K562 (cell line): ENCODE measurements around the gene CSNK1A1L. TPM values are rescaled to one million over a fixed set of nuclear protein-coding genes. Genes with fewer than 3 reads are reported as not detected.

Experiments used
- HNRNPK ChIP-seq: fragments of 200-400 bp; formaldehyde crosslinking; IDR thresholded peaks from one replicate; pipeline ENCODE4 v1.6.1; 2018; ENCODE audit warnings: mild to moderate bottlenecking, low read depth, low read length; ENCODE audit not compliant: poor library complexity, severe bottlenecking
- KAT8 ChIP-seq: fragments of 450-650 bp; IDR thresholded peaks from 2 replicates; pipeline ENCODE4 v1.6.1; 2016; ENCODE audit warnings: low read depth, mild to moderate bottlenecking
- POLR3G ChIP-seq: IDR thresholded peaks from 2 replicates; pipeline ENCODE4 v1.6.1; 2011; ENCODE audit not compliant: insufficient read length, insufficient replicate concordance; ENCODE audit errors: extremely low read depth
- SIN3A ChIP-seq, 2 experiments: fragments of 150-350 bp in 1 of 2; IDR thresholded peaks; 2 replicates each; pipeline ENCODE4 v1.6.1; 2011 to 2016; ENCODE audit warnings: borderline replicate concordance in 2 of 2, low read depth in 2 of 2, low read length in 2 of 2, mild to moderate bottlenecking in 2 of 2, moderate library complexity in 2 of 2; ENCODE audit not compliant: control insufficient read depth in 1 of 2
- SIN3B ChIP-seq: fragments of 450-650 bp; IDR thresholded peaks from 2 replicates; pipeline ENCODE4 v1.6.1; 2017; ENCODE audit warnings: low read depth, mild to moderate bottlenecking, moderate library complexity
- TAF9B ChIP-seq: fragments of 450-650 bp; IDR thresholded peaks from 2 replicates; pipeline ENCODE4 v1.6.1; 2018; ENCODE audit warnings: mild to moderate bottlenecking; ENCODE audit not compliant: partially characterized antibody
- ZBTB1 ChIP-seq: sonication (generic); formaldehyde crosslinking; IDR thresholded peaks from 2 replicates; pipeline ENCODE4 v1.8.1; 2023; ENCODE audit warnings: missing genetic modification reagents, low read depth, mild to moderate bottlenecking, borderline replicate concordance
- ZFP36 ChIP-seq: fragments of 150-350 bp; IDR thresholded peaks from 2 replicates; pipeline ENCODE4 v1.6.1; 2018; ENCODE audit warnings: low read length, low read depth; ENCODE audit not compliant: partially characterized antibody
- polyA plus RNA-seq, 8 experiments: library from polyadenylated mRNA; depleted of rRNA in 4 of 8; stranded (reverse) in 5 of 8; unstranded in 3 of 8; fragments of >200 nt; fragmentation: Nextera tagmentation in 2 of 8; fragmentation: Illumina TruSeq in 1 of 8; extraction: Ambion mirVana in 2 of 8; extraction: Trizol in 1 of 8; gene quantifications; 2 replicates each; pipeline versions ENCODE4 v1.2.1 to v1.2.3, GENCODE V29; 2011 to 2014; ENCODE audit warnings: inconsistent platforms in 1 of 8, missing spikeins in 1 of 8
- total RNA-seq, 7 experiments: library from RNA; depleted of rRNA in 6 of 7; stranded (reverse); fragments of >200 nt in 6 of 7; fragmentation: Illumina TruSeq in 2 of 7; extraction: Trizol in 2 of 7; gene quantifications; 2 replicates each; pipeline versions ENCODE4 v1.2.1 to v1.2.3, GENCODE V29; 2011 to 2021; ENCODE audit warnings: low replicate concordance in 1 of 7
- TF ChIP-seq, protein P1 (sequence below): fragments of 250-450 bp; sonication (Bioruptor Pico); IDR thresholded peaks from 2 replicates; pipeline ENCODE4 v1.4.0; 2020; ENCODE audit warnings: borderline replicate concordance
- TF ChIP-seq, protein P2 (sequence below), 3 experiments: IDR thresholded peaks in 2 of 3; conservative IDR thresholded peaks in 1 of 3; 2 replicates each; pipeline ENCODE4 v1.5.1; 2011 to 2012; ENCODE audit warnings: low read length in 3 of 3, mild to moderate bottlenecking in 3 of 3, control low read depth in 2 of 3, improper control_type of control experiment in 1 of 3, inconsistent platforms in 1 of 3, low read depth in 1 of 3, mixed read lengths in 1 of 3, moderate library complexity in 1 of 3; ENCODE audit not compliant: insufficient read depth in 2 of 3

The CSNK1A1L gene
- total and polyA plus RNA-seq, 9 of the 15 experiments (the other 6 are each of a cell fraction or from before 2014, with no cell fraction given): not detected

- TF ChIP-seq SIN3B (no peak), KAT8 (no peak), SIN3A (IDR thresholded peaks at IDR 0.05; ENCODE audit: borderline replicate concordance in 2 of 2, control insufficient read depth in 1 of 2, low read depth in 2 of 2, low read length in 2 of 2) (no peak), TAF9B (no peak), ZBTB1 (no peak), POLR3G (no peak), ZFP36 (no peak), HNRNPK (no peak)
- TF ChIP-seq, protein P1, sequence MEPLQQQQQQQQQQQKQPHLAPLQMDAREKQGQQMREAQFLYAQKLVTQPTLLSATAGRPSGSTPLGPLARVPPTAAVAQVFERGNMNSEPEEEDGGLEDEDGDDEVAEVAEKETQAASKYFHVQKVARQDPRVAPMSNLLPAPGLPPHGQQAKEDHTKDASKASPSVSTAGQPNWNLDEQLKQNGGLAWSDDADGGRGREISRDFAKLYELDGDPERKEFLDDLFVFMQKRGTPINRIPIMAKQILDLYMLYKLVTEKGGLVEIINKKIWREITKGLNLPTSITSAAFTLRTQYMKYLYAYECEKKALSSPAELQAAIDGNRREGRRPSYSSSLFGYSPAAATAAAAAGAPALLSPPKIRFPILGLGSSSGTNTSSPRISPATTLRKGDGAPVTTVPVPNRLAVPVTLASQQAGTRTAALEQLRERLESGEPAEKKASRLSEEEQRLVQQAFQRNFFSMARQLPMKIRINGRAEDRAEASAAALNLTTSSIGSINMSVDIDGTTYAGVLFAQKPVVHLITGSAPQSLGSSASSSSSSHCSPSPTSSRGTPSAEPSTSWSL (CRISPR knock-in tag): no peak
- TF ChIP-seq, protein P2, sequence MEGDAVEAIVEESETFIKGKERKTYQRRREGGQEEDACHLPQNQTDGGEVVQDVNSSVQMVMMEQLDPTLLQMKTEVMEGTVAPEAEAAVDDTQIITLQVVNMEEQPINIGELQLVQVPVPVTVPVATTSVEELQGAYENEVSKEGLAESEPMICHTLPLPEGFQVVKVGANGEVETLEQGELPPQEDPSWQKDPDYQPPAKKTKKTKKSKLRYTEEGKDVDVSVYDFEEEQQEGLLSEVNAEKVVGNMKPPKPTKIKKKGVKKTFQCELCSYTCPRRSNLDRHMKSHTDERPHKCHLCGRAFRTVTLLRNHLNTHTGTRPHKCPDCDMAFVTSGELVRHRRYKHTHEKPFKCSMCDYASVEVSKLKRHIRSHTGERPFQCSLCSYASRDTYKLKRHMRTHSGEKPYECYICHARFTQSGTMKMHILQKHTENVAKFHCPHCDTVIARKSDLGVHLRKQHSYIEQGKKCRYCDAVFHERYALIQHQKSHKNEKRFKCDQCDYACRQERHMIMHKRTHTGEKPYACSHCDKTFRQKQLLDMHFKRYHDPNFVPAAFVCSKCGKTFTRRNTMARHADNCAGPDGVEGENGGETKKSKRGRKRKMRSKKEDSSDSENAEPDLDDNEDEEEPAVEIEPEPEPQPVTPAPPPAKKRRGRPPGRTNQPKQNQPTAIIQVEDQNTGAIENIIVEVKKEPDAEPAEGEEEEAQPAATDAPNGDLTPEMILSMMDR (IDR thresholded peaks at IDR 0.05 in 2 of 3, conservative IDR thresholded peaks at IDR 0.05 in 1 of 3; ENCODE audit: insufficient read depth in 2 of 3, low read depth in 1 of 3, low read length in 3 of 3): no peak
Measured at GRCh38 chr13:37127691-37128241, 22.3 kb upstream of the CSNK1A1L start (continued).
